PFSK-1 (cell line): ENCODE data around the gene TSGA10.

Experiments used
- FOXP2 ChIP-seq: optimal IDR thresholded peaks from 2 replicates; pipeline ENCODE3; 2011; ENCODE audit warnings: borderline replicate concordance, control low read depth, inconsistent platforms; ENCODE audit not compliant: insufficient read depth; ENCODE audit errors: extremely low read length, extremely low read depth
- POLR2AphosphoS5 ChIP-seq: IDR thresholded peaks from 2 replicates; pipeline ENCODE4 v1.6.1; 2012; ENCODE audit warnings: low read depth, mild to moderate bottlenecking, control low read depth, low read length, moderate library complexity
- REST ChIP-seq, 2 experiments: IDR thresholded peaks; 2 replicates each; pipeline versions ENCODE4 v1.6.1 to v1.8.0; 2011 to 2012; ENCODE audit warnings: low read depth in 2 of 2, low read length in 2 of 2, control low read depth in 1 of 2, inconsistent platforms in 1 of 2, mild to moderate bottlenecking in 1 of 2, moderate library complexity in 1 of 2; ENCODE audit not compliant: insufficient read depth in 1 of 2
- TAF1 ChIP-seq: IDR thresholded peaks from 2 replicates; pipeline ENCODE4 v1.6.1; 2012; ENCODE audit warnings: low read length, control low read depth, borderline replicate concordance; ENCODE audit not compliant: insufficient read depth

GRCh38 chr2:99104006-99104405 lies 50.7 kb downstream of the TSGA10 start:
- TF ChIP-seq FOXP2 (no peak), REST (IDR thresholded peaks at IDR 0.05; ENCODE audit: insufficient read depth in 1 of 2, low read depth in 2 of 2, low read length in 2 of 2) (no peak), TAF1 (no peak), POLR2AphosphoS5 (no peak)
